Activated CD8-positive, alpha-beta memory T cell treated with anti-CD3 and anti-CD28 coated beads for 24 hours (primary cell): ENCODE measurements around the gene CTNNA2.
A peak's percentile ranks its signal among the peaks of the same experiment; 100 is the strongest.

ENCODE experiments used
- DNase-seq: peaks from one replicate; pipeline ENCODE4 v3.0.0-alpha.2; 2020

CTNNA2 gene

GRCh38 chr2:79512442-79513401 lies at the start of gene CTNNA2:
Gene CTNNA2 (plus strand): TSS chr2:79513051.
- peak; percentile 59 for DNase-seq

GRCh38 chr2:79487399-79487798 lies 25.5 kb upstream of the CTNNA2 start:
- no peak for DNase-seq

GRCh38 chr2:79511320-79511951 lies 1.4 kb upstream of the CTNNA2 start:
- no peak for DNase-seq

- no peak for DNase-seq
Measured at GRCh38 chr2:79513711-79514110, 860 bp downstream of the CTNNA2 start.

- no peak for DNase-seq
Measured at GRCh38 chr2:79529636-79530035, 16.8 kb downstream of the CTNNA2 start.

- no peak for DNase-seq
Measured at GRCh38 chr2:79530443-79530842, 17.6 kb downstream of the CTNNA2 start.

- no peak for DNase-seq
Measured at GRCh38 chr2:79547568-79547967, 34.7 kb downstream of the CTNNA2 start.

- DNase-seq: no peak
Measured at GRCh38 chr2:79552653-79553052, 39.8 kb downstream of the CTNNA2 start.

- DNase-seq: no peak
Measured at GRCh38 chr2:79554899-79555298, 42.0 kb downstream of the CTNNA2 start.

- DNase-seq: no peak
Measured at GRCh38 chr2:79564065-79564464, 51.2 kb downstream of the CTNNA2 start.

GRCh38 chr2:79569048-79569447 lies 56.2 kb downstream of the CTNNA2 start:
- no peak for DNase-seq

- no peak for DNase-seq
Measured at GRCh38 chr2:79573895-79574674, 61.2 kb downstream of the CTNNA2 start.

- no peak for DNase-seq
Measured at GRCh38 chr2:79576451-79576850, 63.6 kb downstream of the CTNNA2 start.

GRCh38 chr2:79578952-79579351 lies 66.1 kb downstream of the CTNNA2 start:
- no peak for DNase-seq

GRCh38 chr2:79580175-79580574 lies 67.3 kb downstream of the CTNNA2 start:
- no peak for DNase-seq

GRCh38 chr2:79585701-79586433 lies 73.0 kb downstream of the CTNNA2 start:
- DNase-seq: no peak

- DNase-seq: no peak
Measured at GRCh38 chr2:79591281-79591680, 78.4 kb downstream of the CTNNA2 start.

GRCh38 chr2:79593237-79593867 lies 80.5 kb downstream of the CTNNA2 start:
- no peak for DNase-seq

- DNase-seq: no peak
Measured at GRCh38 chr2:79596403-79596802, 83.6 kb downstream of the CTNNA2 start.

GRCh38 chr2:79604748-79605147 lies 91.9 kb downstream of the CTNNA2 start:
- DNase-seq: no peak

GRCh38 chr2:79611448-79612016 lies 98.7 kb downstream of the CTNNA2 start:
- DNase-seq: no peak

GRCh38 chr2:79612999-79613398 lies 100.1 kb downstream of the CTNNA2 start:
- DNase-seq: no peak
